Activated CD8-positive, alpha-beta T cell treated with anti-CD3 and anti-CD28 coated beads for 36 hours (primary cell): ENCODE results near the gene KCNMB1. TPM values are rescaled to one million over a fixed set of nuclear protein-coding genes. Genes with fewer than 3 reads are reported as not detected.

Experiments used
- ATAC-seq: fragments of 200-7000 bp; cut with Tn5 transposase; one replicate; pipeline ENCODE4 v1.10.0; 2021; ENCODE audit warnings: mild to moderate bottlenecking, moderate library complexity
- CTCF ChIA-PET: fragments of 350-600 bp; sonication (Branson Sonifier 250); formaldehyde crosslinking; loops from one replicate; lab custom pipeline; 2021; ENCODE audit warnings: antibody characterized with exemption; lab: Charles Lee
- POLR2A ChIA-PET: fragments of 350-600 bp; sonication (Branson Sonifier 250); formaldehyde crosslinking; loops from one replicate; lab custom pipeline; 2021; ENCODE audit warnings: antibody characterized with exemption; lab: Charles Lee
- DNase-seq: peaks from one replicate; pipeline ENCODE4 v3.0.0-alpha.2; 2020
- H3K27ac Mint-ChIP-seq: one replicate; pipeline ENCODE4 v1.8.0; 2021; ENCODE audit warnings: mild to moderate bottlenecking, mixed read lengths
- H3K27me3 Mint-ChIP-seq: one replicate; pipeline ENCODE4 v1.8.0; 2021; ENCODE audit warnings: mixed read lengths
- H3K36me3 Mint-ChIP-seq: one replicate; pipeline ENCODE4 v1.8.0; 2021; ENCODE audit warnings: low read depth, mixed read lengths
- H3K4me1 Mint-ChIP-seq: one replicate; pipeline ENCODE4 v1.8.0; 2021; ENCODE audit warnings: low read depth, mixed read lengths
- H3K4me3 Mint-ChIP-seq: one replicate; pipeline ENCODE4 v1.8.0; 2021; ENCODE audit warnings: mild to moderate bottlenecking, moderate library complexity, mixed read lengths
- H3K9me3 Mint-ChIP-seq: one replicate; pipeline ENCODE4 v1.8.0; 2021; ENCODE audit warnings: mixed read lengths
- intact Hi-C: fragments of 100-400 bp; cut with micrococcal nuclease; formaldehyde crosslinking; loops from one replicate; pipeline ENCODE4 v1.10.0; 2022
- total RNA-seq, 2 experiments: library from RNA; stranded (reverse); gene quantifications; one replicate each; pipeline ENCODE4 v1.2.3, GENCODE V29; 2021
- TF ChIP-seq, protein P1 (sequence below): fragments of 200-600 bp; IDR thresholded peaks from one replicate; pipeline ENCODE4 v1.8.0; 2022; ENCODE audit warnings: antibody characterized with exemption, mild to moderate bottlenecking

KCNMB1 gene
- total RNA-seq, 2 experiments from 2014 or later: not detected

DNA sequence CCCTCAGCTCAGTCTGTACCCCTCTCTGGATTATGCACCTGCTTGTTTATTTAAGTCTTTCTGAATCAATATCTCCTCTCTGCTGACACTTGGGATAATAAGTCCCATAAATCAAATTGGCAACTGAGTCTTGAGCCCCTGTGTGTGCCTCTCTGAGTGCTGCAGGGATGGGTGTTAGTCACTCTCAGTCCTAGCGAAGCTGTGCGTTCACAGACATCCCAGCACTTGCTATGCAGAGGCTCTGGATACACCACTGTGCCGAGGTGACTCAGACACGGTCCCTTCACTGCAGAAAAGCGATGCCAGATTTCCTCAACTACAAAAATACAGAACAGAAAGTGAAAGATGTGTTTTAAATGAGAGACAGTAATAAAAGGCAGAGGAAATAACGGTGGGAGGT is 4.1 kb upstream of the KCNMB1 start:
- H3K27ac Mint-ChIP-seq: no peak overlapping the region
- no peaks in the 10 kb centered on the region for H3K36me3 Mint-ChIP-seq
- H3K4me1 Mint-ChIP-seq: peaks cover 12% of the 10 kb centered on the region
- no peaks in the 10 kb centered on the region for H3K9me3 Mint-ChIP-seq
- CTCF ChIA-PET: interaction anchor here (2.9 kb wide), 1 partner anchor 167 kb away, joined by 9 read pairs; no protein-coding TSS in a partner anchor
- peak; percentile 89 for ATAC-seq
- POLR2A ChIA-PET: interaction anchor here (0.6 kb wide), 1 partner anchor 35 kb away, joined by 3 read pairs; no protein-coding TSS in a partner anchor
- no peak overlapping the region for H3K4me3 Mint-ChIP-seq
- H3K27me3 Mint-ChIP-seq: no peaks in the 10 kb centered on the region
- peak; percentile 47 for DNase-seq
- intact Hi-C loops: no loop called here
- TF ChIP-seq, protein P1, sequence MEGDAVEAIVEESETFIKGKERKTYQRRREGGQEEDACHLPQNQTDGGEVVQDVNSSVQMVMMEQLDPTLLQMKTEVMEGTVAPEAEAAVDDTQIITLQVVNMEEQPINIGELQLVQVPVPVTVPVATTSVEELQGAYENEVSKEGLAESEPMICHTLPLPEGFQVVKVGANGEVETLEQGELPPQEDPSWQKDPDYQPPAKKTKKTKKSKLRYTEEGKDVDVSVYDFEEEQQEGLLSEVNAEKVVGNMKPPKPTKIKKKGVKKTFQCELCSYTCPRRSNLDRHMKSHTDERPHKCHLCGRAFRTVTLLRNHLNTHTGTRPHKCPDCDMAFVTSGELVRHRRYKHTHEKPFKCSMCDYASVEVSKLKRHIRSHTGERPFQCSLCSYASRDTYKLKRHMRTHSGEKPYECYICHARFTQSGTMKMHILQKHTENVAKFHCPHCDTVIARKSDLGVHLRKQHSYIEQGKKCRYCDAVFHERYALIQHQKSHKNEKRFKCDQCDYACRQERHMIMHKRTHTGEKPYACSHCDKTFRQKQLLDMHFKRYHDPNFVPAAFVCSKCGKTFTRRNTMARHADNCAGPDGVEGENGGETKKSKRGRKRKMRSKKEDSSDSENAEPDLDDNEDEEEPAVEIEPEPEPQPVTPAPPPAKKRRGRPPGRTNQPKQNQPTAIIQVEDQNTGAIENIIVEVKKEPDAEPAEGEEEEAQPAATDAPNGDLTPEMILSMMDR: no peak

GRCh38 chr5:170390472-170390871 is 1.3 kb upstream of the KCNMB1 start:
- DNase-seq (no peak), ATAC-seq (no peak)
- intact Hi-C loops: no loop called here
- Mint-ChIP-seq H3K36me3 (no peaks in the 10 kb centered on the region), H3K27ac (no peak overlapping the region), H3K27me3 (peaks cover 2% of the 10 kb centered on the region), H3K9me3 (no peaks in the 10 kb centered on the region), H3K4me1 (peaks cover 12% of the 10 kb centered on the region), H3K4me3 (no peak overlapping the region)
- ChIA-PET POLR2A (no interaction called here), CTCF (interaction anchor here (2.9 kb wide), 1 partner anchor 165 kb away, joined by 9 read pairs; no protein-coding TSS in a partner anchor)
- TF ChIP-seq, protein P1: no peak

GRCh38 chr5:170389550-170389892 is 354 bp upstream of the KCNMB1 start:
- H3K9me3 Mint-ChIP-seq: no peaks in the 10 kb centered on the region
- DNase-seq: no peak
- POLR2A ChIA-PET: no interaction called here
- TF ChIP-seq, protein P1: no peak
- intact Hi-C loops: no loop called here
- H3K27ac Mint-ChIP-seq: no peak overlapping the region
- peaks cover 12% of the 10 kb centered on the region for H3K4me1 Mint-ChIP-seq
- no peaks in the 10 kb centered on the region for H3K36me3 Mint-ChIP-seq
- peaks cover 2% of the 10 kb centered on the region for H3K27me3 Mint-ChIP-seq
- CTCF ChIA-PET: no interaction called here
- no peak for ATAC-seq
- H3K4me3 Mint-ChIP-seq: no peak overlapping the region

DNA sequence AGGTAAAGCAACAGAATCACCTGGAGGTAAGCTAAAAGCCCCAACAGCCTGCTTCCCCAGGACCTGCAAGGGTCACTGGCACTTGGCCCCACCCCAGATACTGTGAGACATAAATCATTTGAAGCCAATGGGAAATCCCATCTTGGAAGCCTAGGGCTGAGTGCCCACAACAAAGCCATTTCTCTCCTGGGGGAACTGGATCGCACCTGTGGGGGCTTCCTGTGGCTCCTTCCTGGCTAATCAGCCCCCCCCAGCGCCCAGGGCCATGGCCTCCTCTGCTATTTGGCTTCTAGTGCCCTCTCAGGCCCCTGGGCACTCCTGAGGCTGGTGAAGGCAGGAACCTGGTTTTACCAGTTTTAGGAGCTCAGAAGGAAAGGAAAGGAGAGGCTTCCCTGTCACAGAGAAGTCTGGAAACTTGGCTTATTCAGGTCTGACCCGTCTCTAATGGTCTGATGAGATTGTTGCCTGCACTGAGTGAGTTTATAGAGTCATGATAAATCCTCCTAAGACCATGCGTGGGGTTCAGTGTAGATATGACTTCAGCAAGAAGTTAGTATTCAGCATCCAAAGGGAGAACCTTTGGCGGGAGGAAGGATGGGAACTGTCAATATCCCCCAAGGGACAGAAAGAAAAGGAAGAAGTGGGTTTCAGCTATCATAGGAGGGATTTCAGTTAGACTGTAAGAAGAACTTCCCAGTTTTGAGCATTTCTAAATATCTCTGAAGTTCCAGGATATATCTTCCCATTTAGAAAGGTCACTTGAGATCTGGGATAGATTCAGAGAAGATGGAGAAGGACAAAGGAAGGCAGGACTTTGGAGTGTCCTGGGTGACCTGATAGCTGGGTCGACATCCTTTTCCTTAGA is 1.2 kb downstream of the KCNMB1 start:
- no peak overlapping the region for H3K4me3 Mint-ChIP-seq
- peaks cover 1% of the 10 kb centered on the region for H3K4me1 Mint-ChIP-seq
- no peak for ATAC-seq
- no peak for DNase-seq
- peaks cover 2% of the 10 kb centered on the region for H3K27me3 Mint-ChIP-seq
- intact Hi-C loops: no loop called here
- POLR2A ChIA-PET: no interaction called here
- TF ChIP-seq, protein P1: no peak
- H3K9me3 Mint-ChIP-seq: no peaks in the 10 kb centered on the region
- CTCF ChIA-PET: interaction anchor here (1.1 kb wide), 1 partner anchor 165 kb away, joined by 4 read pairs; no protein-coding TSS in a partner anchor
- H3K27ac Mint-ChIP-seq: no peak overlapping the region
- H3K36me3 Mint-ChIP-seq: no peaks in the 10 kb centered on the region

DNA sequence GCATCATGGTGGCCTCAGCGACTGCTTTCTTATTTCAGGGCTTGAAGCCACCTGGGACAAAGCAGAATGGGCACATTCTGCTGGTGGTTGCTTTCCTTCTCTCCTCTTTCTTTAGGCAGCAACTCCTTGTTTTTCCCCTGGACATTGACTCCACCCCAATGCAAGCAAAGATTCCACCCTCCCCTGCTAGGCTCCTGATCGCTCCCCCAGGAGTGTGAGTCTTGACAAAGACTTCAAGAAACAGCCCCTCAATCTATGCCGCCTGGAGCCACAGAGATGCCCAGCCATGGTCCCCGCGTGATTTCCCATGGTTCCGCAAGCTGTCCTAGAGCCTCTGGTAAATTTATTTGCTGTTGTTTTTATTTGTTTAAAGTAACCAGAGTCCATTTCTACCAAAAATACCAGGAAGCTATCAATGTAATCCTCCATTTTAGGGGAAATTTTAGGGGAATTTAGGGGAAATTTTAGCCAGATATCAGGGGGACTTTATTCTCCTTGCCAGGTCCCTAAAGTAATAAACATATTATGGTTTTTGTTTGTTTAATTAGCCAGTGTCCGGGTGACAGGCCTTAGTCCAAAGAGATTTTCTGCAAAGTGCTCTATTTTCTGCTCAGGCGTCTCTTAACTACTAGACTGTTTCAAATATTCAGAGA is 2.3 kb downstream of the KCNMB1 start:
- Mint-ChIP-seq H3K36me3 (no peaks in the 10 kb centered on the region), H3K9me3 (no peaks in the 10 kb centered on the region), H3K27ac (no peak overlapping the region), H3K4me3 (no peak overlapping the region), H3K27me3 (peaks cover 2% of the 10 kb centered on the region), H3K4me1 (no peaks in the 10 kb centered on the region)
- intact Hi-C loops: no loop called here
- ChIA-PET POLR2A (interaction anchor here (0.6 kb wide), 1 partner anchor 27 kb away, joined by 3 read pairs; no protein-coding TSS in a partner anchor), CTCF (no interaction called here)
- ATAC-seq: no peak
- DNase-seq: no peak
- TF ChIP-seq, protein P1: no peak
